HepG2 (cell line): ENCODE measurements around the gene GPR68. TPM values are rescaled to one million over a fixed set of nuclear protein-coding genes. Genes with fewer than 3 reads are reported as not detected.

Experiments
- ATAC-seq: fragments of 200-7000 bp; cut with Tn5 transposase; 3 replicates; pipeline ENCODE4 v1.9.1; 2020; ENCODE audit warnings: mild to moderate bottlenecking, moderate library complexity
- BruUV-seq: library from RNA; stranded (reverse); fragments of 400-500 nt; replicated peaks from 2 replicates; lab custom pipeline; 2021; lab: Mats Ljungman, UMichigan
- CTCF ChIA-PET: fragments of 300-600 bp; formaldehyde crosslinking; extraction: SDS; loops from one replicate; lab custom pipeline; 2021; ENCODE audit warnings: low total read pairs, inconsistent platforms, low intra/inter-chr PET ratio; lab: Yijun Ruan, JAX
- POLR2A ChIA-PET: fragments of 350-600 bp; sonication (Branson Sonifier 250); formaldehyde crosslinking; loops from one replicate; lab custom pipeline; 2020; ENCODE audit warnings: antibody characterized with exemption, inconsistent platforms; lab: Yijun Ruan, JAX
- DNase-seq: peaks from one replicate; pipeline ENCODE4 v3.0.0-alpha.2; 2015; ENCODE audit warnings: low spot score
- FAIRE-seq: peaks from 3 replicates; lab custom pipeline; 2011; peaks lifted over from hg19 to GRCh38; lab: Jason Lieb, UNC
- H2AFZ ChIP-seq: one replicate; pipeline ENCODE4 v1.6.1; 2011; ENCODE audit warnings: low read length, inconsistent platforms
- H3K27ac ChIP-seq: fragments of 300-600 bp; 3 replicates; pipeline ENCODE4 v1.8.0; 2011; ENCODE audit warnings: mixed run types, mild to moderate bottlenecking, mixed read lengths, low read length, inconsistent platforms; ENCODE audit not compliant: insufficient read depth; ENCODE audit errors: extremely low read length
- H3K27me3 ChIP-seq, 2 experiments: fragments of 200-600 bp in 1 of 2; 2 replicates in 1 of 2; 3 replicates in 1 of 2; pipeline versions ENCODE4 v1.6.0 to v1.8.0; 2011; ENCODE audit warnings: low read length in 2 of 2, mild to moderate bottlenecking in 2 of 2, moderate library complexity in 2 of 2, inconsistent platforms in 1 of 2; ENCODE audit not compliant: insufficient read depth in 2 of 2, control insufficient read depth in 1 of 2
- H3K36me3 ChIP-seq, 2 experiments: fragments of 200-600 bp in 1 of 2; replicated peaks in 1 of 2; 2 replicates in 1 of 2; 3 replicates in 1 of 2; pipeline versions ENCODE4 v1.5.1 to v1.8.0; 2011; ENCODE audit warnings: low read length in 2 of 2, inconsistent platforms in 1 of 2; ENCODE audit not compliant: insufficient read depth in 2 of 2, control insufficient read depth in 1 of 2
- H3K4me1 ChIP-seq: 2 replicates; pipeline ENCODE4 v1.5.1; 2012; ENCODE audit warnings: low read length, inconsistent platforms; ENCODE audit not compliant: insufficient read depth
- H3K4me2 ChIP-seq: 2 replicates; pipeline ENCODE4 v1.6.0; 2011; ENCODE audit warnings: low read depth, low read length, inconsistent platforms
- H3K4me3 ChIP-seq, 3 experiments: fragments of 200-600 bp in 1 of 3; sonication (generic), shearing (Covaris generic) in 1 of 3; replicated peaks in 1 of 3; 2 replicates each; pipeline ENCODE4 v1.5.1; 2011 to 2016; ENCODE audit warnings: low read length in 3 of 3, inconsistent platforms in 2 of 3, low read depth in 2 of 3, mild to moderate bottlenecking in 2 of 3, control low read depth in 1 of 3, mixed read lengths in 1 of 3; ENCODE audit not compliant: insufficient read depth in 1 of 3
- H3K79me2 ChIP-seq: one replicate; pipeline ENCODE4 v1.6.1; 2011; ENCODE audit warnings: low read length, inconsistent platforms; ENCODE audit not compliant: insufficient read depth
- H3K9ac ChIP-seq: 2 replicates; pipeline ENCODE4 v1.6.0; 2011; ENCODE audit warnings: mild to moderate bottlenecking, low read depth, low read length, inconsistent platforms; ENCODE audit not compliant: insufficient read depth
- H3K9me3 ChIP-seq: 2 replicates; pipeline ENCODE4 v1.5.1; 2012; ENCODE audit warnings: mild to moderate bottlenecking, low read length
- H4K20me1 ChIP-seq: 2 replicates; pipeline ENCODE4 v1.6.0; 2011; ENCODE audit warnings: inconsistent platforms, mild to moderate bottlenecking, low read length, moderate library complexity; ENCODE audit not compliant: insufficient read depth
- HNRNPH1 ChIP-seq: fragments of 200-400 bp; formaldehyde crosslinking; optimal IDR thresholded peaks from 2 replicates; pipeline ENCODE3; 2017; ENCODE audit warnings: mild to moderate bottlenecking, low read depth, low read length
- SIX1 ChIP-seq: sonication (generic); formaldehyde crosslinking; IDR thresholded peaks from 2 replicates; pipeline ENCODE4 v1.4.0; 2020; ENCODE audit warnings: missing genetic modification reagents, borderline replicate concordance
- STAT5B ChIP-seq: sonication (generic); formaldehyde crosslinking; IDR thresholded peaks from 2 replicates; pipeline ENCODE4 v1.4.0; 2020; ENCODE audit warnings: missing genetic modification reagents
- TFE3 ChIP-seq: IDR thresholded peaks from 2 replicates; pipeline ENCODE4 v1.6.1; 2016
- ZFP90 ChIP-seq: sonication (generic); formaldehyde crosslinking; IDR thresholded peaks from 2 replicates; pipeline ENCODE4 v1.8.0; 2022; ENCODE audit warnings: missing genetic modification reagents, mild to moderate bottlenecking, inconsistent platforms, borderline replicate concordance
- ZNF10 ChIP-seq: sonication (generic); formaldehyde crosslinking; IDR thresholded peaks from 2 replicates; pipeline ENCODE4 v1.4.0; 2020; ENCODE audit warnings: mild to moderate bottlenecking, low read depth, missing genetic modification reagents, borderline replicate concordance
- ZNF17 ChIP-seq: sonication (generic); formaldehyde crosslinking; IDR thresholded peaks from 2 replicates; pipeline ENCODE4 v1.5.0; 2020; ENCODE audit warnings: mild to moderate bottlenecking, missing genetic modification reagents
- ZNF468 ChIP-seq: sonication (generic); formaldehyde crosslinking; IDR thresholded peaks from 2 replicates; pipeline ENCODE4 v1.8.0; 2022; ENCODE audit warnings: mild to moderate bottlenecking, moderate library complexity, missing genetic modification reagents
- ZNF672 ChIP-seq: sonication (generic); formaldehyde crosslinking; IDR thresholded peaks from 2 replicates; pipeline ENCODE4 v1.8.1; 2022; ENCODE audit warnings: missing genetic modification reagents
- WGBS: methylation state at CpG from one replicate; pipeline ENCODE4 v1.1.6; 2017; ENCODE audit warnings: low lambda C conversion rate; 5-methylcytosine and 5-hydroxymethylcytosine counted together
- in situ Hi-C: cut with HindIII; loops from 2 replicates; pipeline ENCODE4 v1.10.0; 2017; ENCODE audit warnings: low pct_unique_long_range_greater_than_20kb; ENCODE audit not compliant: extremely low pct_ligation_motif_present
- intact Hi-C: fragments of 100-400 bp; cut with micrococcal nuclease; formaldehyde crosslinking; loops from one replicate; pipeline ENCODE4 v1.10.0; 2022; ENCODE audit not compliant: unreplicated experiment
- polyA plus RNA-seq, 8 experiments: library from polyadenylated mRNA; depleted of rRNA in 3 of 8; stranded (reverse) in 7 of 8; unstranded in 1 of 8; fragments of >200 nt; fragmentation: Illumina TruSeq in 4 of 8; extraction: Trizol in 4 of 8; gene quantifications; 2 replicates each; pipeline versions ENCODE4 v1.2.1 to v1.2.3, GENCODE V29; 2011 to 2016; ENCODE audit warnings: low read depth in 4 of 8, missing spikeins in 1 of 8, mixed read lengths in 1 of 8; ENCODE audit not compliant: insufficient read depth in 1 of 8
- total RNA-seq, 5 experiments: library from RNA; depleted of rRNA; stranded (reverse); fragments of >200 nt; fragmentation: Illumina TruSeq; extraction: Trizol; gene quantifications; 2 replicates each; pipeline ENCODE4 v1.2.3, GENCODE V29; 2016; ENCODE audit warnings: low read depth in 1 of 5
- TF ChIP-seq, protein P1 (sequence below): sonication (generic); formaldehyde crosslinking; conservative IDR thresholded peaks from 2 replicates; pipeline ENCODE4 v1.4.0; 2020; ENCODE audit warnings: missing genetic modification reagents

GPR68 gene
- total and polyA plus RNA-seq, 2 of the 13 experiments (the other 11 are each of a cell fraction or from before 2014, with no cell fraction given) = not detected

DNA sequence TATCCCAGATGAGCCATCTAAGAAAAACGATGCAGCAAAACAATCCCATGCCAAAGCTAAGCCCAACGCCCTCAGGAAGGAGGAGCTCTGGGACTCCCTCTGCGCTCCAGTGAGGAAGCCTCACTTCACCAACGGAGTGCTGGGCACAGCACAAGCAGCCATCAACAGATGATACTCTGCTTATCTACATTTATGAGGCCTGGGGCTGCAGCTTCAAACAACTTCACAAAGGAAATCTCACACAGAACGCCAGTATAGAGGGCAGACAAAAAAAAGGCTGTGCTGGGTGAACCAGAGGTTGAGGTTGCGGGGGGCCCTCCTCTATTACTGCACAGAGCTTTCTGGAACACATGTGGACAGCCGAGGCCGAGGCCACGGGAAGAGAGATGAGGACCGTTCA, 34.9 kb upstream of the GPR68 start:
- no peak for TF ChIP-seq STAT5B (CRISPR knock-in tag)
- no peak for TF ChIP-seq ZNF10 (CRISPR knock-in tag)
- no peak for TF ChIP-seq ZNF672
- no peak for TF ChIP-seq ZFP90 (CRISPR knock-in tag)
- no peak for TF ChIP-seq ZNF468
- TF ChIP-seq SIX1 (CRISPR knock-in tag) = no peak
- no peak for TF ChIP-seq HNRNPH1
- TF ChIP-seq, protein P1, sequence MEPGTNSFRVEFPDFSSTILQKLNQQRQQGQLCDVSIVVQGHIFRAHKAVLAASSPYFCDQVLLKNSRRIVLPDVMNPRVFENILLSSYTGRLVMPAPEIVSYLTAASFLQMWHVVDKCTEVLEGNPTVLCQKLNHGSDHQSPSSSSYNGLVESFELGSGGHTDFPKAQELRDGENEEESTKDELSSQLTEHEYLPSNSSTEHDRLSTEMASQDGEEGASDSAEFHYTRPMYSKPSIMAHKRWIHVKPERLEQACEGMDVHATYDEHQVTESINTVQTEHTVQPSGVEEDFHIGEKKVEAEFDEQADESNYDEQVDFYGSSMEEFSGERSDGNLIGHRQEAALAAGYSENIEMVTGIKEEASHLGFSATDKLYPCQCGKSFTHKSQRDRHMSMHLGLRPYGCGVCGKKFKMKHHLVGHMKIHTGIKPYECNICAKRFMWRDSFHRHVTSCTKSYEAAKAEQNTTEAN (CRISPR knock-in tag) = no peak
- no peak for TF ChIP-seq ZNF17 (CRISPR knock-in tag)
- TF ChIP-seq TFE3 (CRISPR knock-in tag) = no peak
- POLR2A ChIA-PET = no interaction called here

More for the DNA sequence above, 34.9 kb upstream of the GPR68 start:
- Histone ChIP-seq H3K9ac (no peak overlapping the region), H3K36me3 (peaks cover 13 to 56% of the 10 kb centered on the region in 2 experiments; a peak in 4 of 5 replicates), H3K9me3 (no peaks in the 10 kb centered on the region), H3K79me2 (no peaks in the 10 kb centered on the region), H4K20me1 (no peaks in the 10 kb centered on the region), H3K27ac (no peak overlapping the region), H3K4me2 (no peak overlapping the region), H3K4me3 (no peak overlapping the region), H3K4me1 (peaks cover 6% of the 10 kb centered on the region; the same call in 1 of the 2 replicates), H2AFZ (no peak overlapping the region), H3K27me3 (no peaks in the 10 kb centered on the region)
- in situ Hi-C loops = no loop called here
- FAIRE-seq (no peak), DNase-seq (no peak), ATAC-seq (no peak)
- CTCF ChIA-PET = no interaction called here
- intact Hi-C loops = no loop called here
- no TSS peak for BruUV-seq
- 95% methylated on average over 10 of the region's 10 CpGs for WGBS
